ENCODE results near the gene ELP4.

DNA sequence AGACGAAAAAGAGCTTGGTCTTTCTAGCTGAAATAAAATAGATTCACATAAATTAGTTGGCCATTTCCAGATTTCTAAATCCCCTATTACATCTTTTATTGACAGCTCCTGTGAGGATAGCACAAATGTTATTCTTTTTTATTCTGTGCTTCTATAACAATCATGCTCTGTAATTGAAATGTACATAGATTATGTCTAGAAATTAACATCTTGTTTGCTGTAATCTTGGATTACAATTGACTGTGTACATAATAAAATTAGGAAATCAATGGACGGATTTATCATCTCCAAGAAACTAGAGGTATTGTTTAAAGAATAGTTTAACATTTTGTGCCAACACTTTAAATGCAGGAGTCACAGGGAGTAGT, 31.4 kb upstream of the ELP4 start:
- no peak for TF ChIP-seq SIN3A (IDR thresholded peaks at IDR 0.05; ENCODE audit: borderline replicate concordance, insufficient read depth, low read length)
- no peak for TF ChIP-seq POLR2AphosphoS5 (IDR thresholded peaks at IDR 0.05; ENCODE audit: low read depth, low read length)
- TF ChIP-seq, protein P1, sequence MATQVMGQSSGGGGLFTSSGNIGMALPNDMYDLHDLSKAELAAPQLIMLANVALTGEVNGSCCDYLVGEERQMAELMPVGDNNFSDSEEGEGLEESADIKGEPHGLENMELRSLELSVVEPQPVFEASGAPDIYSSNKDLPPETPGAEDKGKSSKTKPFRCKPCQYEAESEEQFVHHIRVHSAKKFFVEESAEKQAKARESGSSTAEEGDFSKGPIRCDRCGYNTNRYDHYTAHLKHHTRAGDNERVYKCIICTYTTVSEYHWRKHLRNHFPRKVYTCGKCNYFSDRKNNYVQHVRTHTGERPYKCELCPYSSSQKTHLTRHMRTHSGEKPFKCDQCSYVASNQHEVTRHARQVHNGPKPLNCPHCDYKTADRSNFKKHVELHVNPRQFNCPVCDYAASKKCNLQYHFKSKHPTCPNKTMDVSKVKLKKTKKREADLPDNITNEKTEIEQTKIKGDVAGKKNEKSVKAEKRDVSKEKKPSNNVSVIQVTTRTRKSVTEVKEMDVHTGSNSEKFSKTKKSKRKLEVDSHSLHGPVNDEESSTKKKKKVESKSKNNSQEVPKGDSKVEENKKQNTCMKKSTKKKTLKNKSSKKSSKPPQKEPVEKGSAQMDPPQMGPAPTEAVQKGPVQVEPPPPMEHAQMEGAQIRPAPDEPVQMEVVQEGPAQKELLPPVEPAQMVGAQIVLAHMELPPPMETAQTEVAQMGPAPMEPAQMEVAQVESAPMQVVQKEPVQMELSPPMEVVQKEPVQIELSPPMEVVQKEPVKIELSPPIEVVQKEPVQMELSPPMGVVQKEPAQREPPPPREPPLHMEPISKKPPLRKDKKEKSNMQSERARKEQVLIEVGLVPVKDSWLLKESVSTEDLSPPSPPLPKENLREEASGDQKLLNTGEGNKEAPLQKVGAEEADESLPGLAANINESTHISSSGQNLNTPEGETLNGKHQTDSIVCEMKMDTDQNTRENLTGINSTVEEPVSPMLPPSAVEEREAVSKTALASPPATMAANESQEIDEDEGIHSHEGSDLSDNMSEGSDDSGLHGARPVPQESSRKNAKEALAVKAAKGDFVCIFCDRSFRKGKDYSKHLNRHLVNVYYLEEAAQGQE (IDR thresholded peaks at IDR 0.05; ENCODE audit: insufficient read depth in 1 of 2, low read depth in 2 of 2, low read length in 2 of 2), result no peak
